GM21737 (cell line): Measurements from ENCODE around the gene OGFR.

Source experiments
- ATAC-seq: cut with Tn5 transposase; IDR thresholded peaks from one replicate; pipeline ENCODE4 v1.9.1; 2021; ENCODE audit warnings: mild to moderate bottlenecking, moderate library complexity; ENCODE audit not compliant: unreplicated experiment

OGFR gene

GRCh38 chr20:62856931-62857619, 52.4 kb downstream of the OGFR start:
- no peak for ATAC-seq

GRCh38 chr20:62858058-62858830, 53.6 kb downstream of the OGFR start:
- no peak for ATAC-seq

DNA sequence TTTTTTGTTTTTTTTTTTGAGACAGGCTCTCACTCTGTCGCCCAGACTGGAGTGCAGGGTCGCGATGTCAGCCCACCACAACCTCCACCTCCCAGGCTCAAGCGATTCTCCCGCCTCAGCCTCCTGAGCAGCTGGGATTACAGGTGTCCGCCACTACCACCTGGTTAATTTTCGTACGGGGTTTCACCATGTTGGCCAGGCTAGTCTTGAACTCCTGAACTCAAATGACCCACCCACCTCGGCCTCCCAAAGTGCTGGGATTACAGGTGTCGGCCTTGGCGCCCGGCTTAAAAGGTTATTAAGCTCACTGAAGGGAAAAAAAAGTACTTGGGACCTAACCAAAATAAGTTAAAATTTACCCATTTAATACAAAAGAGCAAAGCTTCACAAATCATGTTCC, 55.1 kb downstream of the OGFR start:
- no peak for ATAC-seq

GRCh38 chr20:62860391-62860923, 55.8 kb downstream of the OGFR start:
- peak; percentile 6 for ATAC-seq

DNA sequence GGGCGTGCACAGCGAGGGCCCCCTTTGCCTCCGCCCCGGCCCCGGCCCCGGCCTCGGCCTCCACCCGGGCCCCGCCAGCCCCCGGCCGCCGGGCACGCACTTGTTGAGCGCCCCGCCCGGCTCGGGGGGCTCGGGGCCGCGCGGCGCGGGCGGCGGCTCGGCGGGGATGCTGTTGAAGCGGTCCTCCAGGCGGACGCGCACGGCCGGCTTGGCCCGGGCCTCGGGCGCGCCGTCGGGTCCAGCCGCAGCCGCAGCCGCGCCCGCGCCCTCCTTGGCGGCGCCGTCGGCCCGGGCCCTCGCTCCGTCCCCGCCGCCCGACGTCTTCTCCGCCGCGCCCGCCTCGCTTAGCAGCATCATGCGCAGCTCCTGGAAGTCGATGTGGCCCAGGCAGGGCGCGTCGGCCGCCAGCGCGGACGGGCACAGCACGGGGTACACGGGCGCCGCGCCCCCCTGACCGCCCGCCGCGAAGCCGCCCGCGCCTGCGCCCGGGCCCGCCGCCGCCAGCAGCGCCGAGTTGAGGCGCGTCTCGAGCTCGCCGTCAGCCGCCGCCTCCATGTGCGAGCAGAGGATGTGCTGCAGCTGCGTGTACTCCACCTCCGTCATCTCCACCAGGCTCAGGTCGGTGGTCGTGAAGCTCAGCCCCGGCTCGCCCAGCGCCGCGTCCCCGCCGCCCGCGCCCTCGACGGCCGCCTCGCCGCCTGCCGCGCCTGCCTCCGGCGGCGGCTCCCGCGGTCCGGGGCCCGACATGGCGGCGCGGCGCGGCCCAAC, 56.5 kb downstream of the OGFR start:
- peak; percentile 34 for ATAC-seq

DNA sequence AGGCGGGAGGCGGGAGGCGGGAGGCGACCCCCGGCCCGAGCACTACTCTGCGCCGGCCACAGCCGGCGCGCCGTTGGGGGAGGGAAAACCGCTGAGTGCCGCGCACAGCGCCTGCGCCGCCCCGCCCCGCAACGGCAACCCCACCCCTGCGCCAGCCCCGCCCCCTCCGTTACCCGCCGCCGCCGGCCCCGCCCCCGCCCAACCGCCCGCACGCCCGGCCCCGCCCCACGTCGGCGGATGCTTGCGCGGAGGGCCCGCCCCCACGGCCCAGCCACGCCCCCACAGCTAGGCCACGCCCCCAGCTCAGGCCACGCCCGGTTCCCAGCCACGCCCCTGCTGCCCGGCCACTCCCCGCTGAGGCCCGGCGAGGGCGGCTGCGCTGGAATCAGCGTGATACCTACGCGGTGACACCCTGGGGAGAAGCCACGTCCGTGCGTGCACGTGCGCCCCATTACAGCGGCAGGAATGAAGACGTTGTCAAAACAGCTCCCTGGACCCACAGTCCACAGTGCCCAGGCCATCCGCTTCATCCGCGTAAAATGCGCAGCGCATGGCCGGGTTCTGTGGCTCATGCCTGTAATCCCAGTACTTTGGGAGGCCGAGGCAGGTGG, 57.2 kb downstream of the OGFR start, which contains the start of gene TCFL5:
Gene TCFL5 (minus strand): TSS at position 97 of the 611 bp plus-strand sequence. CDS start 152 bp downstream, outside the sequence.
- ATAC-seq: peak; percentile 53
